Vagina (tissue), 2 donors: ENCODE results near the gene LHX6. TPM values are rescaled to one million over a fixed set of nuclear protein-coding genes. Genes with fewer than 3 reads are reported as not detected.
A peak's percentile ranks its signal among the peaks of the same experiment; 100 is the strongest.

Experiments used
- DNase-seq, 2 donors: peaks; one replicate each; pipeline ENCODE4 v3.0.0-alpha.2; 2017; ENCODE audit errors: extremely low spot score in 2 of 2
- H3K27ac ChIP-seq: fragments of 200-600 bp; sonication (generic); one replicate; pipeline ENCODE4 v1.5.1; 2019
- H3K27me3 ChIP-seq: fragments of 200-600 bp; sonication (generic); one replicate; pipeline ENCODE4 v1.5.1; 2019
- H3K36me3 ChIP-seq, 2 donors: fragments of 200-600 bp; sonication (generic); one replicate each; pipeline ENCODE4 v1.5.1; 2017 to 2019
- H3K4me1 ChIP-seq: fragments of 200-600 bp; sonication (generic); one replicate; pipeline ENCODE4 v1.5.1; 2019
- H3K4me3 ChIP-seq, 2 donors: fragments of 200-600 bp; sonication (generic); 1 replicate in 1 of 2; 2 replicates in 1 of 2; pipeline ENCODE4 v1.5.1; 2016 to 2019
- H3K9me3 ChIP-seq: fragments of 200-600 bp; sonication (generic); one replicate; pipeline ENCODE4 v1.5.1; 2019
- POLR2A ChIP-seq, 2 donors: fragments of 450-650 bp; IDR thresholded peaks; one replicate each; pipeline ENCODE4 v1.6.1; 2017; ENCODE audit warnings: antibody characterized with exemption in 2 of 2, mild to moderate bottlenecking in 2 of 2, moderate library complexity in 2 of 2
- POLR2AphosphoS5 ChIP-seq, 2 donors: sonication (generic); formaldehyde crosslinking; IDR thresholded peaks; one replicate each; pipeline ENCODE4 v1.9.0; 2017; ENCODE audit warnings: antibody characterized with exemption in 2 of 2, mild to moderate bottlenecking in 2 of 2, low read depth in 1 of 2; ENCODE audit not compliant: insufficient read depth in 1 of 2
- intact Hi-C: fragments of 100-400 bp; cut with DNase I; formaldehyde crosslinking; loops from one replicate; pipeline ENCODE4 v1.15.1; 2023
- total RNA-seq: library from RNA; depleted of rRNA; stranded (reverse); fragments of >200 nt; gene quantifications from one replicate; pipeline ENCODE4 v1.2.3, GENCODE V29; 2016
- TF ChIP-seq, protein P1 (sequence below), 3 experiments: fragments of 450-650 bp in 2 of 3; fragments of 200-600 bp in 1 of 3; sonication (generic) in 1 of 3; IDR thresholded peaks; one replicate each; pipeline ENCODE4 v1.5.1; 2017 to 2019; ENCODE audit warnings: antibody characterized with exemption in 3 of 3, mild to moderate bottlenecking in 2 of 3, moderate library complexity in 2 of 3

Gene LHX6
- total RNA-seq, 1 donor from 2014 or later: 8.1 TPM

DNA sequence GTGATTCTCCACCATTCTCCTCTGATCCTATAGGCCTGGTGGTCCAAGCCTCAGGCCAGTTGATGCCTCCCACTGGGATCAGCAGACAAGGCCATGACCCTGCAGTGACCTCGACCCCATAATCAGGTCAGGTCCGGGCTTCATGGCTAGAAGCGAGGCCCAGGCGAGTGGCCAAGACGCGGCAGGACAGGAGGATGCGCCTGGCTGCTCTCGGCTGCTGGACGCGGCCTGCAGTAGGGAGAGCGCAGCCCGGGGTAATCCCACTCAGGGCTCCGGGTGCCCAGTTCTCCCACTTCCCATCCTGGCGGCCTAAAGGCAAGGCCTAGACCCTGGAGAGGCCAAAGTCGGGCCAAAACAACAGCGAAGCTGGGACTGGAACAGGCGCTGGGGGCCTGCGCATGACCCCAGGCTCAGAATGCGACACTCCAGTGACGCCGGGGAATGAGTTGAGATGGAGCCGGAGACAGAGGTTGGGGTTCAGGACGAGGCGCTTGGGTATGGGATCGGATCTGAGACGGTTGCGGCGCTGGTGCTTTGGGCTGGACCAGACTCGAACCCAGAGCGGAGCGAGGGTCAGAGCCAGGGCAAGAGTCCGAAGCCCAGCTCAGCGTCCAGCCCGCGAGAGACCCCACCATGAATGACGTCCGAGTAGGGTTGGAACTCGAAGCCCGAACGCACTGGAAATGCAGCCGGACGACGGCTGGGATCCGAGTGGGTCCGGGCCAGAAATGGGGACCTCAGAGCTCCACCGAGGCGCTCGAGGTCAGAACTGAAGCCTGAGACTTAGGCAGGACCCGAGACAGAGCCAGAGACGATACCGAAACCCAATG is 3.2 kb downstream of the LHX6 start:
- DNase-seq: peak in 1 of 2 donors; percentile 87
- H3K27ac ChIP-seq: no peak overlapping the region
- H3K27me3 ChIP-seq: peaks cover 40% of the 10 kb centered on the region
- no peaks in the 10 kb centered on the region for H3K9me3 ChIP-seq
- intact Hi-C loops: no loop called here
- peaks cover 34% of the 10 kb centered on the region for H3K4me1 ChIP-seq
- H3K36me3 ChIP-seq: no peaks in the 10 kb centered on the region
- no peak for TF ChIP-seq POLR2A (IDR thresholded peaks at IDR 0.05)
- TF ChIP-seq, protein P1, sequence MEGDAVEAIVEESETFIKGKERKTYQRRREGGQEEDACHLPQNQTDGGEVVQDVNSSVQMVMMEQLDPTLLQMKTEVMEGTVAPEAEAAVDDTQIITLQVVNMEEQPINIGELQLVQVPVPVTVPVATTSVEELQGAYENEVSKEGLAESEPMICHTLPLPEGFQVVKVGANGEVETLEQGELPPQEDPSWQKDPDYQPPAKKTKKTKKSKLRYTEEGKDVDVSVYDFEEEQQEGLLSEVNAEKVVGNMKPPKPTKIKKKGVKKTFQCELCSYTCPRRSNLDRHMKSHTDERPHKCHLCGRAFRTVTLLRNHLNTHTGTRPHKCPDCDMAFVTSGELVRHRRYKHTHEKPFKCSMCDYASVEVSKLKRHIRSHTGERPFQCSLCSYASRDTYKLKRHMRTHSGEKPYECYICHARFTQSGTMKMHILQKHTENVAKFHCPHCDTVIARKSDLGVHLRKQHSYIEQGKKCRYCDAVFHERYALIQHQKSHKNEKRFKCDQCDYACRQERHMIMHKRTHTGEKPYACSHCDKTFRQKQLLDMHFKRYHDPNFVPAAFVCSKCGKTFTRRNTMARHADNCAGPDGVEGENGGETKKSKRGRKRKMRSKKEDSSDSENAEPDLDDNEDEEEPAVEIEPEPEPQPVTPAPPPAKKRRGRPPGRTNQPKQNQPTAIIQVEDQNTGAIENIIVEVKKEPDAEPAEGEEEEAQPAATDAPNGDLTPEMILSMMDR (IDR thresholded peaks at IDR 0.05): no peak
- no peak for TF ChIP-seq POLR2AphosphoS5 (IDR thresholded peaks at IDR 0.05; ENCODE audit: insufficient read depth in 1 of 2, low read depth in 1 of 2)
- H3K4me3 ChIP-seq: peak overlapping the region; percentile 11 to 15

DNA sequence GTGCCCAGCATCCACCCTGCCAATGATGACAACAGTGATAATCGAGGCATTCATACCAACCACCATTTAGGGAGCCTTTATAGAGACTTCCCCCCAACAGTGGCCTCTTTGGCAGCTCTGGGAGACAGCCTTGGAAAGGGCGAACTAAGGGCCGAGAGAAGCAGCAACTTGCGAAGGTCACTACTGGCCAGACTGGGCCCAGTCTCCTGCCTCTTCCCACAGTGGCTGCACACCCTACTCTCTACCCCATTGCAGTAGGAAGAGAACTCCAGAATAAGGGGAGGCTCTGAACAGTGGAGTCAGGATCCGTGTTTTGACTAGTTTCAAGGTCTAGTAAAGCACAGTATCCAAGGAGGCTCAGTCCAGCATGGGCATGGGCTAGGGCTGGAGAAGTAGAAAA is 5.3 kb downstream of the LHX6 start:
- DNase-seq: no peak
- peaks cover 30% of the 10 kb centered on the region for H3K27me3 ChIP-seq
- TF ChIP-seq POLR2A (IDR thresholded peaks at IDR 0.05) (no peak), POLR2AphosphoS5 (IDR thresholded peaks at IDR 0.05; ENCODE audit: insufficient read depth in 1 of 2, low read depth in 1 of 2) (no peak)
- TF ChIP-seq, protein P1 (IDR thresholded peaks at IDR 0.05): no peak
- intact Hi-C loops: no loop called here
- no peak overlapping the region for H3K27ac ChIP-seq
- H3K4me3 ChIP-seq: no peak overlapping the region
- H3K4me1 ChIP-seq: peaks cover 47% of the 10 kb centered on the region
- H3K9me3 ChIP-seq: no peaks in the 10 kb centered on the region
- H3K36me3 ChIP-seq: no peaks in the 10 kb centered on the region

DNA sequence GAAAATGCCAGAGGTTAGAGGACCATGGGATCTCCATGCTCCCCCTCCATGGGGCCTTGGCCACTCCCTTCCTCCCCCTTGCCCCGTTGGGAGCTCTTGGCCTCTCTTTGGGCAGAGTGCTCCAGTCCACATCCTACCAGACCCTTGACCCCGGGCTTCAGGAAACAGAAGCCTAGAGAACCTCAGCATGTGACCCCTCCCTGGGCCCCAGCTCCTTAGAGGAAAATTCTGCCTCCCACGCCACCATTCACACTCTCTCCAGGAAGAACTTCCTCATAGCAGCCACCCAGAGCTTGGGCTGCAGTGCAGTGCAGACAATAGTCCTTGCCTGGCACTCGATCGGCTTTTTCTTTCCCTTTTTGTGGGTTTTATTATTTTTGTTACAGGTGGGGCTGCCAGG is 6.0 kb downstream of the LHX6 start:
- Histone ChIP-seq H3K36me3 (no peaks in the 10 kb centered on the region), H3K9me3 (no peaks in the 10 kb centered on the region), H3K27ac (no peak overlapping the region), H3K4me1 (peaks cover 40% of the 10 kb centered on the region), H3K27me3 (peaks cover 26% of the 10 kb centered on the region), H3K4me3 (no peak overlapping the region)
- intact Hi-C loops: no loop called here
- TF ChIP-seq, protein P1 (IDR thresholded peaks at IDR 0.05): no peak
- no peak for TF ChIP-seq POLR2AphosphoS5 (IDR thresholded peaks at IDR 0.05; ENCODE audit: insufficient read depth in 1 of 2, low read depth in 1 of 2)
- no peak for TF ChIP-seq POLR2A (IDR thresholded peaks at IDR 0.05)
- no peak for DNase-seq

DNA sequence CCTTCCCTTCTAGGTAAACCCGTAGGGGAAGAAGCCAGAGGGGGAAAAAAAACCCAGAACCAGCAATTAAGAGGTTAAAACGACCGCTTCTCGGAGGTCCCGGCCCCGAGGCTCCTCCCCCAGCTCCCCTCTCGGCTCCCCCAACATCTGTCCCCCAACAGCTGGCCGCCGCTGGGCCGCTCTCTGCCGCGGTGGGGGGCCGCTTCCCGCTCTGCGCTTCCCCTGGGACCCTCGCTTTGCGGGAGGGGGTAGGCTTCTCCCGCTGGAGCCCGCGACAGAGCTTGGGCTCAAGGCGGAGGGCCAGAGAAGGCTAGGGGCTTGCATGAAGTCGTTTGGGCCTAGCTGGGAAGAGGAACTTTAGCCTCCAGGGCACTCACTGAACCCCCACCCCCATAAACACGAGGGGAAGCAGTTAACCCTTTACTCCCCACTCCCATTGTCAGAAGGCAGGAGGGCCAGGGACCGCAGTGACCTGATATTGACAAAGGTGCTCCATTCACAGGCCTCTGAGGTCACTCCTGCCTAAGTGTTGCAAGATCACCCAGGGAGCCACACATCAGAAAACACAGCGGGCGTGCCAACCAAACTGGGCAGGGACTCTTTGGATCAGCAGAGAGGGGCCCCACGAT is 7.5 kb downstream of the LHX6 start:
- intact Hi-C loops: no loop called here

More for the DNA sequence above, 7.5 kb downstream of the LHX6 start:
- Histone ChIP-seq H3K9me3 (no peaks in the 10 kb centered on the region), H3K27me3 (peaks cover 16% of the 10 kb centered on the region), H3K4me3 (no peak overlapping the region), H3K4me1 (peaks cover 25% of the 10 kb centered on the region), H3K27ac (no peak overlapping the region), H3K36me3 (no peaks in the 10 kb centered on the region)
- TF ChIP-seq POLR2A (IDR thresholded peaks at IDR 0.05): no peak
- TF ChIP-seq, protein P1 (IDR thresholded peaks at IDR 0.05): no peak
- TF ChIP-seq POLR2AphosphoS5 (IDR thresholded peaks at IDR 0.05; ENCODE audit: insufficient read depth in 1 of 2, low read depth in 1 of 2): no peak
- DNase-seq: no peak
